PC-9 (cell line): Measurements from ENCODE around the gene CCDC51.

Experiments used
- CTCF ChIP-seq: fragments of 200-600 bp; sonication (generic); conservative IDR thresholded peaks from 2 replicates; pipeline ENCODE4 v1.6.1; 2017; ENCODE audit warnings: mixed run types, antibody characterized with exemption, mild to moderate bottlenecking, moderate library complexity
- EZH2 ChIP-seq: fragments of 200-600 bp; sonication (generic); IDR thresholded peaks from 2 replicates; pipeline ENCODE4 v1.8.0; 2017; ENCODE audit warnings: antibody characterized with exemption, low read depth

DNA sequence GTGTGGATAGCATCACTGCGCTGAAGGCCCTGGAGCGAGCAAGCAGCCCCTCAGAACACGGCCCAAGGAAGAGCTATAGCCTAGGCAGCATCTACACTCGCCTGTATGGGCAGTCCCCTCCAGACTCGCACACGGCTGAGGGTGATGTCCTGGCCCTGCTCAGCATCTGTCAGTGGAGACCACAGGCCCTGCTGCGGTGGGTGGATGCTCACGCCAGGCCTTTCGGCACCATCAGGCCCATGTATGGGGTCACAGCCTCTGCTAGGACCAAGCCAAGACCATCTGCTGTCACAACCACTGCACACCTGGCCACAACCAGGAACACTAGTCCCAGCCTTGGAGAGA, 27.2 kb upstream of the CCDC51 start:
- TF ChIP-seq CTCF, result no peak
- TF ChIP-seq EZH2, result no peak
